Measurements from ENCODE around the gene TMEM18.

Gene TMEM18

DNA sequence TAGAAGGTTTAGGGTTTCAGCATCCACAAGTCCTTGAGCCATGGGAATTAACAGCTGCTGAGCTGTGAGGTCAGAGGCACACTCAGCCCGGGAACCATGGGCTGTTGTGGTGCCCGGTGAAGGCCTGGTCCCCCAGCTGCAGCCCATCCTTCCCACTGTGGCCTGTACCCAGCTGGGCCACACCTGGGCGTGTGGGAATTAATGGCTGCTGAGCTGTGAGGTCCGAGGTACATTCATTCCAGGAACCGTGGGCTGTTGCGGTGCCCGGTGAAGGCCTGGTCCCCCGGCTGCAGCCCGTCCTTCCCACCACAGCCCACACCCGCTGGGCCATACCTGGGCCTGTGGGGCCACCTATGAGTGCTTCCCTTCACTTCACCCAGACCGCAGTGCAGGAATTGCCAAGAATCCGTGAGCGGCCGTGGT lies 25.2 kb downstream of the TMEM18 start:
- DNase-seq (ENCODE audit: low read depth, low spot score), result no peak

DNA sequence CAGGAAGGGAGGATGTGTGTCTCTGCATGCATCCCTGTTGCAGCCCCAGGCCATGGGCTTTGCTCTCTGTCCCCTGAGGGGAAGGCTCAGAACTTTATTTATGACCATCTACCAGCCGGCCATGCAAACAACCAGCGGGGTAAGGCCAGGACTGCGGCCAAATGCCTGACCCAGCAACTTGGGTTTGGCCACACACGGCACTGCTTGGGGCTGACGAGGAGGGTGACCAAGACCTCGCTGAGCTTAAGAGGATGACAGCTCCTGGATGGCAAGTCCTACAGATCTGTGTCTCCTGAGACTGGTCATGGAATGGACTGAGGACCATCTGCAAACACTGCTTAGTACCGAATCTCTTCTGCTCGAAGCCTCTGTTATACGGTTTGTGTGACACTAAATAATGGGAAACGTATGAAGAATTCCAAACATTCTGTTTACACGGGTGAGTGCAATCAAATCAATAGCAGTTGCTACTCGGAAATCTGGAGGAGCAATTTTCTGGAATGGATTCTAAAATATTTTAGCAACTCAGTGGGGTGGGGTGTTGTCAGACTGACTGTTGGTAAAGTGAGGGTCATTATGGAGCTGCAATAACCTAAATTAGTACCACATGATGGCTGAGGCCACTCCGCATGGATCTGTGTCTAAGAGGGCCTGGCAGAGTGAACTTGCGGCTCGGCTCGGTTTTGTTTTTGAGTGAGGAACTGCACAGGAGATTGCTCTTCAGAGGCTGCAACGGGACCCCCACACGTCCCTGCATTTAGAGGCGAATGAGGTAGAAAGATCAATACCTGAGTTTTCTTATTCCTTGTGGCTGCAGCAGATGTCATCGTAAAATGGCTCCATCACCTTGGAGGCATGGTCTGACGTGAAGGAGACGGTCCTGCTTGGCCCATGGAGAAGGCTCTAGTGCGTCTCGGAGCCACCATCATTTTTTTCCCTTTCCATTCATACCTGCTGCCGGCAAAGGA lies 26.6 kb downstream of the TMEM18 start:
- DNase-seq (ENCODE audit: low read depth, low spot score), result no peak

DNA sequence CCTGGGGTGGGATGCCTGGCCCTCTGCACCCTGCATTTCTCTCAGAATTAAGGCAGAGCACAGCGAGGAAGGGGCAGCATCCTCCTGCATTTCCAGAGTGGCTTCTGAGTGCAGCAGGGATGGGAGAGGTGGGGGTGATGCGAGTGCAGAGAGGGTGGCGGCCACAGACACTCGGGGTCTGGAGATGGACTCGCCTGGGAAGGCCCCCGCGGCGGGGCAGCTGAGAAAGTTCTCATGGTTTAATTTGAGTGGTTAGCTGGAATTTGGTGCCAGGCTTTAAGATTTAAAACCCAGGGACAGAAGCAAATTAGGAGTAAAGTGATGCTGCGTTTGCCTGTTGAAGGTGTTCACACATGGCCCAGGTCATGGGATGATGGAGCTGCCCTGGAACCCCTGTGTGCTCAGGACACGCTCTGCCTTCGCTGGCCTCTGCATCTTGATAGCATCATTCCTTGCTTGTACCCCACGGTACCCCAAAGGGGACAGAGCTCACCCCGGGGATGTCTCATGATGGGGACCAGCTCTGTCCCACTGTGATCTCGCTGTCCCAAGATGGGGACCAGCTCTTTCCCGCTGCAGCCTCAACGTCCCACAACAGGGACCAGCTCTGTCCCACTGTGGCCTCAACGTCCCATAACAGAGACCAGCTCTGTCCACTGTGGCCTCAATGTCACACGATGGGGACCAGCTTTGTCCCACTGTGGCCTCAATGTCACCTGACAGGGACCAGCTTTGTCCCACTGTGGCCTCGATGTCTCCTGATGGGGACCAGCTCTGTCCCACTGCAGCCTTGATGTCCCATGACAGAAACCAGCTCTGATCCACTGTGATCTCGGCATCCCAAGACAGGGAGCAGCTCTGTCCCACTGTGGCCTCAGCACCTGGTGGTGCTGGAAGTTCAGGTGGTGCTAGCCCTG lies 27.5 kb downstream of the TMEM18 start:
- DNase-seq (ENCODE audit: low read depth, low spot score), result no peak

DNA sequence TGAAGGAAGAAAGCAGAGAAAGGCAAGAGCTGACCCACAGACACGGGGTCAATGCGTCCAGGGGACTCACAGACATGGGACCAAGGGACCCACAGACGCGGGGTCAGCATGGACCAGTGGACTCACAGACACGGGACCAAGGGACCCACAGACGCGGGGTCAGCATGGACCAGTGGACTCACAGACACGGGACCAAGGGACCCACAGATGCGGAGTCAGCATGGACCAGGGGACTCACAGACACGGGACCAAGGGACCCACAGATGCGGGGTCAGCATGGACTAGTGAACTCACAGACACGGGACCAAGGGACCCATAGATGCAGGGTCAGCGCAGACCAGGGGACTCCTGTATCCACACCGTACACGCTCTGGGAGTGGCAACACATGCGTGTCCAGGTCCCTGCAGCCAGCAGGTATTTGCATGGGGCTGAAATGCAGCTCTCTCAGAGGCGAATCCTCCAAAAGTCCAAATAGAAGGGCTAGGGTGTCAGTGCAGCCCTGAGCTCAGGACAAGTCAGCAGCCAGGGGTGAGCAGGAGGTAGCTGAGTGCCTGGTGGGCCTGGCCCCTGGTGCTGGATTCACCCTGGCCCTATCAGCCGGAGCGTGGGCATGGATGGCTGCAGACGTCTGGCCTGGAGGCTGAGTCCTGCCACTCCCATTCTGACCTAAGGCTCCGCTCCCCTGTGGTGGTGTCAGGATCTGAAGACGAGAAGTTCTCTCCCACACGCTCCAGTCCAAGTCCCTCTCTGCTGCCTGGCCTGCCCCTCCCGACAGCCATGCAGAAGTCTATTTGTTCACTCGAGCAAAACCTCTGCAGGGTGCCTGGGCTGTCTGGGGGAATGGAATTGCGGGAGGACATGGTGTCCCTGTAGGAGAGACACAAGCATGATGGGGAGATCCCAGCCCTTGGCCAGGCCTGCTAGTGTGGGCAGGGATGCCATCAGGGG lies 28.5 kb downstream of the TMEM18 start:
- DNase-seq (ENCODE audit: low read depth, low spot score), result no peak

DNA sequence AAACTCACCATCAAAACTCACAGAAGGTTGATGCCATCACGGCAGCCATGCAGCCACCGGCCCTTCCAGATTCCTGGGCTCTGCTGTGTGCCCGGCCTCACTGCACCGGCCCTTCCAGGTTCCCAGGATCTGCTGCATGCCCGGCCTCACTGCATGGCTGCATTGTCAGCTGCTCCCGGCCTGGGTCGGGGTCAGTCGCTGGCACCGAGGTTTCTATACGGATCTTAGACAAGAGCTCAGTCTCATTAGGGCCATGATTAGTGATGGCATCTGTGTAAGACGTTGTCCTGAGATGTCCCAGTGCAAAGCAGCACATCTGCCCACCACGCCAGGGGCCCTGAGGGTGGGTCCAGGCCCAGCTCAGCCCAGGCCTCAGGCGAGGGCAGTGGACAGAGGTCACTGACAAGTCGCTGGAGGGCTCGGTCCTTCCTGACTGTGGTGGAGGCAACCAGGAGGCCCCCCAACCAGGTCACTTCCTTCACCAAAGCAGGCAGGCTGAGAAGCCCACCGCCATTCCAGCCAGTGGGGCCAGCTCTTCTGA lies 29.4 kb downstream of the TMEM18 start:
- DNase-seq (ENCODE audit: low read depth, low spot score), result no peak

DNA sequence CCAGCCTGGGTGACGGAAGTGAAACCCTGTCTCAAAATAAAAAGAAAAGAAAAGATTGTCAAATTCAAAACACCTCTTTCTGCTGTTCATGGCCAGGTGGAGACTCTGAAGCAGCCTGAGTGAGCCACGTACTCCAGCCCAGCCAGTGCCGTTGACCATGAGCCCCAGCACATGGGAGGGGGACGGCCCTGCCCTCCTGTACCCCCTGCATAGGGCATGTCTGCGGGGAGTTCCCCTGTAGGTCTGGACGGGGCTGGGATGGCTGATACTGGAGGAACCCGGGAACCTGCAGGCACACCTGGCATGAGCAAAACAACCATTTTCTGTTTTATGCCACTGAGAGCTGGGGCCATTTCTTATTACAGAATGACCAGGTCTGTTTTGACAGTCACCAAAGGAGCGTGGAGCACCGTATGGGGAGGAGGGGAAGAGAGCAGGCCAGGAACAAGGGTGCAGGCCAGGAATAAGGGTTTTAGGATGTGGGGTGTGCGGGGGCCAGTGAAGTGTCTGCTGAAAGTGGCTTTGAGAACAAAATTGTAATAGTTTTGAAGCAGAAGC lies 30.1 kb downstream of the TMEM18 start:
- DNase-seq (ENCODE audit: low read depth, low spot score), result no peak

DNA sequence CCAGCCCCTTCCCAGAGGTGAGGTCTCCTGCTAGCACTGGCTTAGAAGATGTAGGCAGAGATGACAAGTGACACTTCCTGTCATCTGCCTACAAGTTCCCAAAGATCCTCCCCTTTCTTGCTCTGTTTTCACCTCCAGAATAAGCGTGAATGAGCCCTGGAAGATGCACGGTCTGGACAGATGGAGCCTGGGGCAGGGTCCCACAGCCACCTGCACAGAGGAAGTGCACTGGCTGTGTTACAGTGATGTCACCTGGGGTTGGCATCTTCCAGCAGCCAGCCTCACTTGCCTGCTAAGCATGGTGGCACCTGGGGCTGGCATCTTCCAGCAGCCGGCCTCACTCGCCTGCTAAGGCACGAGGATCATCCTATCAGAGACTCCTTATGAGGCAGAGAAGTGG lies 32.3 kb downstream of the TMEM18 start:
- DNase-seq (ENCODE audit: low read depth, low spot score), result no peak

DNA sequence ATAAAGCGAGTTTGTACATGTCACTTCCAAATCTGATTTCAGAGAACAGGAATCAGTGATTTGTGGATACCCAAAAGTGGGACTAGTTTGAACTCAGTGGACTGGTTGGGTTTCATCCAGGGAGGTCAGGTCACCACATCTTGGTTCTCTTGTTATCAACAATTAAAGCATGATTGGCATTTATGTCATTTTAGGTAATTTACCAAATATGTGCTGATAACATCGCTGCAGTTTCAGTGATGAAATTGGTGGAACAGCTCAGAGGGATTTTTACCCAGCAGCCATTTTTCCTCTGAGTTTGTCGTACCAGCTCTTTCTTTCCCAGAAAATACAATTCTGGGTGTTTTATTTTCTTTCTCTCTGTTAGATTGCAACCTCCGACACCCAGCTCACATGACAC lies 33.4 kb downstream of the TMEM18 start:
- no peak for DNase-seq (ENCODE audit: low read depth, low spot score)

DNA sequence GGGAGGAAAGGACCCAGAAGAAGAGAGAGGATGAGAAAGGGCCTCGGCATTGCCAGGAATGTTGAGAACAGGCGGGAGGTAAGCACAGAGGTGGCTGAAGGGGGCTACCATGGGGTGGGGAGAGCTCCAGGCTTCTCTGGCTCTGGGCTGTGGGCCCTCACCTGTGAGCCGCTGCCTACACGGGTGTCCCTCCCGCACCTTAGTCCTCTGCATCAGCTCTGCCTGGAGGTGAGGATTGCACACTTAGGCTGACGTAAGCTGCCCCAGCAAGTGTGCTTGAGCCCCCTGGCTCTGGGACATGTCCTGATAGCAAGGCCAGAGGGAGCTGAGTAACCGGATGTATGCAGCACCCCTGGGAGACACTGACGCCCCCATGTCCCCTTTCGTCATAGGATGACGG lies 33.9 kb downstream of the TMEM18 start:
- no peak for DNase-seq (ENCODE audit: low read depth, low spot score)

DNA sequence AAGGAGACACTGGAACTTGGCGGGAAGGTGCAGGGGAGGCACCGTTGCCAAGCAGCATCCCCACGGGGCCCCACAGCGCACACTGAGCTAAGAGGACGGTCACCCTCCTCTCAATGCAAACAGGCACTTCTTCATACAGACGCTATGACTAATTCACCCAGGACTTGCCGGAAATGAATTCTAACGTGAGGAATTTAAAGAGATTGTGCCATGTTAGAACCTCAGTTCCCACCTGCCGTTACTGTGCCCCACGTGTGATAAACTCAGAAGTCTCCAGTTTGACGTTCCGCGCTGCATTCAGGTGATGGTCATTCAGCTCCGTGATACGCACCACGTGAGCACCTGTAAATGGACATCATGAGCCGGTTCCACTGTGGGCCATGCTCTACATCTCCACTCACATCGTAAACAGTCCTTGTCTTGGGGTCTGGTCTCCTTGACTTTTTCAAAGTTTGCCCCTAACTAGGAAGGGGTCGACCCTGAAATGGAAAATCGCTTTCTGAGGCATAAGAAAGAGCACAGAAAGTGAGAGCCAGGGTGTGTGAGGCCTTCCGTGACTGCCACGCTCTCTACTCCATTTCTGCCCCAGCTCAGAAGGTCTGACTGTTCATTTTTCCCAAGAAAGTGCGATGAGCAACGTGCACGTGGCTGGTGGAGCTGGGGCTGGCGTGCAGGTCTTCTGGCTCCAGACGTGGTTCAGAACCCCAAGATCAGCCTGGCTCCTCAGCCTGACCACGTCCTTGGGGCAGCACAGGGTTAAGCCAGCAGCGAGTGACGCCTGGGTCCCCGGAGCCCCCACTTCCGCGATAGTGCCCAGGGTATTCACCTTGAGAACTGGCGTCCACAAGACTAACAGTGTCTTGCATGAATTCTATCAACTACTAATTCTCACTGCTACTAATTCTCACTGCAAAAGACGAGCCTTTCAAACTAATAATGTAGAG lies 35.1 kb downstream of the TMEM18 start:
- DNase-seq (ENCODE audit: low read depth, low spot score), result no peak

DNA sequence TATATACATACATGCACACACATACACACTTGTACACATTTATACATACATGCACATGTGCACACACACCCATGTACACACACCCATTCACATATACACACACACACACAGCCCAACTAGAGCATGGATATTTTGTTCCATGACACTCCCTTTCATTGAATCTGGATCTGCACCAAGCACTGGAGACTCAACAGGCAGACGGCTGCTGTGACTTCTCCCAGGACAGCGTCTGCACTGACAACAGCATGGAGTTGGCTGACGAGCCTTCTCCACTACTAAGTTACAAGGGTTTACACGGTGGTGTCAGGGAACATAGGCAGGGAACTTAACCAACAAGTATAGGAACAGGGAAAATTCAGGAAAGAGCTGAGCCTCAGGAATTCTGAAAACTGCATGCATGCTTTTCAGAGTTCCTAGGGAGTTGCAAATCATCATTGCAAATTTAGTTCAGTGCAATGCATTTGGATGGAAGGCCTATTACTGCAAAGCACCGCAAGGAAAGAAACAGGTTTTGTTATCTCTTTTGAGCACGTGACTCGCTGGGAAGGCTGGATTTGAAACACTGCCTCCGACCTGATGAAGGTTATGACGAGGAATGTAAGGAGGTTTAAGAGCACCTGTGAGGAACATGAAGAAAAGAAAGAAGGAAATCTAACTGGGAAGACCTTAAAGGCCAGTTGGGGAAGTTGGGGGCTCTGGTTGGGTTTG lies 35.9 kb downstream of the TMEM18 start:
- DNase-seq (ENCODE audit: low read depth, low spot score), result no peak

DNA sequence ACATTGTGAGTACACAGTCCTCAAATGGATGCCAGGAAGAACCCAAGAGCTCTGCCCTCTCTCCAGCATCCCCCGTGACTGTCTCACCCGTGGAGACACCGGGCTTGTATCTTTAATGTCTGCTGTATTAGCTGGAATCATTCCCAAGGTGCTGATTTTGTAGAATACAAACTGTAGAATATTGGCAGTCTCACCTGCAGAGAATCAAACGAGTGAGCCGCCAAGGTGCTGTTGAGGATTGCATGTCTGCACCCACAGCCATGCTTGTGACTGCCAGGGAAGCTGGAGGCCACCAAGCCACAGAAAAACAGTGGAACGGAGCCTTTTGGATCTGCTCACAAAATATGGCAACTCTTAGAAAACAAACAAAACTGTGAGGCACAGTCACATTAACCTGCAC lies 37.5 kb downstream of the TMEM18 start:
- no peak for DNase-seq (ENCODE audit: low read depth, low spot score)

DNA sequence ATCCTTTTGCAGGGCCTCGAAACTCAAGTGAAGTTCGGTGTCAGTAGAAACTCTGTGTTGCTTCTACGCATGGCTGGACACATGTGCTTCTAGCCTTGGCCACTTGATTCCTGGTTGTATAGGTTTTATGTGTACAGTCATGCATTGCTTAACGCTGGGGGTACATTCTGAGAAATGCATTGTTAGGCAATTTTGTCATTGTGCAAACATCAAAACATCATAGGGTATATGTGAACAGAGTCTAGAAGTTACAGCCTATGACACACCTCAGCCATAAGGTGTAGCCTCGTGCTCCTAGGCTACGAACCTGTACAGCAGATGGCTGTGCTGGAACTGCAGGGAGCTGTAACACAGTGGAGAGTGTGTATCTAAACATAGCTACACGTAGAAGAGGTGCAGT lies 39.4 kb downstream of the TMEM18 start:
- DNase-seq (ENCODE audit: low read depth, low spot score), result no peak

DNA sequence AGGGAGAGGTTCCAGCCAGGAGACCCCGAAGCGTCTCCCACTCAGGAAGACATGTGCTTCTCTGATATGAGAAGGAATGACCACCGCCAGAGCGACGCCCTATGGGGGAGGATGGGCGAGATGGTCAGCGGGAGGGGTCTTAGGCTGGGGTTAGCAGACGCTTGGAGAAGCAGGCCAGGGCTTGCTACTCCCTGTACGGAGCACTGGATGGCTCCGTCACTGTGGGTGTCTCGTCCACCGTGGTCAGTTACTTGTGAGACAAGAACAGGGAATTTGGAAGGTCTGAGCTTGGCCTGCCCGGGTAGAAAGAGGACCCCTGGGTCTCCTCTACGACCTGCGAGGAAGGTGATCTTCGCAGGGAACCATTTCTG lies 39.8 kb downstream of the TMEM18 start:
- DNase-seq (ENCODE audit: low read depth, low spot score), result no peak

DNA sequence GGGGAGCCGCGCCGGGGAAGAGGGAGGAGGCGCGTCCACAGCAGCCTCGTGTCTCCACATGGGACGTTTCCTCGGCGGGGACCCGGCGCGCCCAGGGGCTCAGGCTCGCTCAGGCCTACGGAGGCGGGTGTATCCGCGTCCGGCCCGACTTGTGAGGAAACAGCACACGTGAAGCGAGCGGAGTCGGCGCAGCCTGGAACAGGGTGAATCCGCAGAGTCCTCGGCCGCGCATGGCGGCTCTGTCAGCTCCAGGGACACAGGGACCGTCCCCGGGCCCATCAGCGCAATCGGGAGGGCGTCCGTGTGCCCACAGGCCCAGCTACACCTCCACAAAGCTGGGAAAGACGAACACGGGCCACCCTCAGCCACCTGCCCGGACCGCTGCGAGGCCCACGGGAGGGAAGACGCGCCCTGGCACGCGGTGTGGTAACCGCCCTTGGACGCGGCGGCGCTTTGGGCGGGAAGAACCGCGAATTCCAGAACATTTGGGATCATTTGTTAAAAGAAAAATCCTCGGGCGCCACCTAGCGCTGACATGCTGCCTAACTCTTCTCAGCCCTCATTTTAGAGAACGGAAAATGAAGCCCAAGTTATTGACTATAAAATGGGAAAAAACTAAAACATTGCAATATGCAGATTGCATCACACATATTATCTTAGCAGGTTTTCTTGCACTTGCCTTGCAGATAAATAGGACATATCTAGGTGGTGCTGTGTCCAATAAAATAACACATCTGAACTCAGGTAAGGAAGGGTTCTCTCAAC lies 40.4 kb downstream of the TMEM18 start:
- peak; percentile 38 for DNase-seq (ENCODE audit: low read depth, low spot score)

DNA sequence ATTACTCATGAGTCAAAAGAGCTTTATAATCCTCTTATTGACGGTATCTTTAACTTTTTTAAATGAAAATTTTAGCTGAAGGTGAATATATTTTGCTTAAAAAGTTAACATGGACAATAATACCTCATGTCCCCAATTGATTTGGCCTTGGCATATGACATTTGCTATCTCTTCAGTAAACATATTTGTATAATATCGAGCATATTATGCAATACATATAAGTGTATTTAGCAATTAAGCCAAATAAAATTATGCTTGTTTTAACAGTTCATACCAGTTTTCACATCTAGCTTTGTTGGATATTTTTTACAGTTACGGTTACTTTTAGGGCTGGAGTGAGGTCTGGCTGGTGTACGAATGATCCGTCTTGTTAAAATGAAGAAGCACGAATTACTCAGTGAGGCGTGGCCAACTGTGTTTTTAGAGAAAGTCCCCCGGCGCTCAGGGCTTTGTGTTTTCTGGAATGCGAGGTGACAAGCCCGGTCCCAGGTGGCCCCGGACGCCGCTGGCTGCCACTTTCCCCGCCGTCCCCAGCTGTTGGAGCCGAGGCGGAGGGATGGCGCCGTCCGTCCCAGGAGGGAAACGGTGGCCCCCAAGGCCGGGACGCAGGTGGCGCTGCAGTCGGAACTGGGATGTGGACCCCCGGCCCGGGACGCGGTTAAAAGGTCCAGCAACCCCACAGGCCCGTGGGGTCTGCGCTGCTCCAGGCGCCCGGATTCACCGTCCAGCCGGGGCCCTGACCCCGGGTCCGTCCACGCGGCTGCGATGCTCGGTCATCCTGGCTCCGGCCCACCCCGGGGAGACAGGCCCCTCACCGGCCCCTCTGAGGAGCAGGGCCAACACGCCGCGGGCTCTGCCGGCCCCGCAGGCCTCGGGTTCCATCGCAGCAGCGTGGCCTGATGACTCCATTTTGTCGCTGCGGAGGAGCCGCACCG lies 41.3 kb downstream of the TMEM18 start:
- DNase-seq (ENCODE audit: low read depth, low spot score), result no peak
